ENCODE measurements around the gene UFM1.

GRCh38 chr13:38325426-38325825 lies 24.2 kb upstream of the UFM1 start:
- no peak for TF ChIP-seq EZH2 (IDR thresholded peaks at IDR 0.05; ENCODE audit: insufficient read depth, low read length)
- TF ChIP-seq CTCF (IDR thresholded peaks at IDR 0.05; ENCODE audit: insufficient read depth, low read depth, low read length) = no peak

Data from astrocyte (in vitro differentiated cells and primary cell).